PC-3 (cell line): ENCODE data around the gene NUP133. TPM values are rescaled to one million over a fixed set of nuclear protein-coding genes. Genes with fewer than 3 reads are reported as not detected.
A peak's percentile ranks its signal among the peaks of the same experiment; 100 is the strongest.

Source experiments
- ATAC-seq: fragments of 200-7000 bp; cut with Tn5 transposase; 2 replicates; pipeline ENCODE4 v1.9.1; 2020; ENCODE audit warnings: mild to moderate bottlenecking, moderate library complexity
- BruUV-seq: library from RNA; stranded (reverse); fragments of 400-500 nt; replicated peaks from 2 replicates; lab custom pipeline; 2021; lab: Mats Ljungman, UMichigan
- CTCF ChIA-PET: fragments of 300-600 bp; sonication (Branson Sonifier 250); formaldehyde crosslinking; loops from one replicate; lab custom pipeline; 2022; ENCODE audit warnings: antibody characterized with exemption; lab: Charles Lee
- POLR2A ChIA-PET: fragments of 300-600 bp; sonication (Branson Sonifier 250); formaldehyde crosslinking; loops from one replicate; lab custom pipeline; 2022; ENCODE audit warnings: antibody characterized with exemption; ENCODE audit not compliant: unreplicated experiment; lab: Charles Lee
- DNase-seq: peaks from one replicate; pipeline ENCODE4 v3.0.0-alpha.2; 2015
- H2AFZ ChIP-seq: fragments of 300-600 bp; sonication (generic); 2 replicates; pipeline ENCODE4 v1.6.0; 2016; ENCODE audit warnings: antibody characterized with exemption, low read length
- H3F3A ChIP-seq: fragments of 300-600 bp; sonication (generic); one replicate; pipeline ENCODE4 v1.6.0; 2017; ENCODE audit warnings: antibody characterized with exemption, low read length, control low read depth, mild to moderate bottlenecking; ENCODE audit not compliant: unreplicated experiment
- H3K27ac ChIP-seq: fragments of 300-600 bp; sonication (generic); 2 replicates; pipeline ENCODE4 v1.5.1; 2016; ENCODE audit warnings: mild to moderate bottlenecking, low read length
- H3K27me3 ChIP-seq: fragments of 300-600 bp; sonication (generic); 2 replicates; pipeline ENCODE4 v1.6.1; 2016; ENCODE audit warnings: low read length, mixed read lengths
- H3K36me3 ChIP-seq: fragments of 300-600 bp; sonication (generic); 2 replicates; pipeline ENCODE4 v1.6.1; 2016; ENCODE audit warnings: low read depth, mixed run types, low read length, mixed read lengths
- H3K4me1 ChIP-seq: fragments of 300-600 bp; sonication (generic); 2 replicates; pipeline ENCODE4 v1.5.1; 2016; ENCODE audit warnings: low read length; ENCODE audit not compliant: insufficient read depth
- H3K4me2 ChIP-seq: fragments of 300-600 bp; sonication (generic); 2 replicates; pipeline ENCODE4 v1.6.0; 2016; ENCODE audit warnings: low read length
- H3K4me3 ChIP-seq: fragments of 300-600 bp; sonication (generic); 2 replicates; pipeline ENCODE4 v1.5.1; 2016; ENCODE audit warnings: mild to moderate bottlenecking, low read length, mixed read lengths
- H3K79me2 ChIP-seq: fragments of 300-600 bp; sonication (generic); 2 replicates; pipeline ENCODE4 v1.6.1; 2017; ENCODE audit warnings: low read length, mixed read lengths
- H3K9ac ChIP-seq: fragments of 300-600 bp; sonication (generic); 2 replicates; pipeline ENCODE4 v1.6.0; 2016; ENCODE audit warnings: mild to moderate bottlenecking, low read length
- H3K9me2 ChIP-seq: fragments of 300-600 bp; sonication (generic); replicated peaks from 2 replicates; pipeline ENCODE4 v1.6.1; 2016; ENCODE audit warnings: mixed run types, low read length, mixed read lengths
- H3K9me3 ChIP-seq: fragments of 300-600 bp; sonication (generic); 2 replicates; pipeline ENCODE4 v1.6.1; 2016; ENCODE audit warnings: low read length, mixed read lengths
- H4K20me1 ChIP-seq: fragments of 300-600 bp; sonication (generic); 2 replicates; pipeline ENCODE4 v1.6.1; 2016; ENCODE audit warnings: low read length, mixed read lengths
- EZH2 ChIP-seq: fragments of 300-600 bp; sonication (generic); IDR thresholded peaks from one replicate; pipeline ENCODE4 v1.6.1; 2017; ENCODE audit warnings: antibody characterized with exemption, mild to moderate bottlenecking, low read length; ENCODE audit not compliant: unreplicated experiment
- EZH2phosphoT487 ChIP-seq: fragments of 300-600 bp; sonication (generic); IDR thresholded peaks from 2 replicates; pipeline ENCODE4 v1.6.1; 2018; ENCODE audit warnings: mild to moderate bottlenecking, antibody characterized with exemption, low read length, borderline replicate concordance
- intact Hi-C: fragments of 100-400 bp; cut with micrococcal nuclease; formaldehyde crosslinking; loops from 2 replicates; pipeline ENCODE4 v1.9.0; 2023
- total RNA-seq: library from RNA; depleted of rRNA; stranded (reverse); fragments of >200 nt; gene quantifications from 2 replicates; pipeline ENCODE4 v1.2.3, GENCODE V29; 2014
- TF ChIP-seq, protein P1 (sequence below): fragments of 300-600 bp; sonication (generic); conservative IDR thresholded peaks from 2 replicates; pipeline ENCODE4 v1.5.1; 2017; ENCODE audit warnings: antibody characterized with exemption, low read depth, mild to moderate bottlenecking, low read length

The NUP133 gene
- total RNA-seq, 1 experiment from 2014 or later: 63.6 TPM

DNA sequence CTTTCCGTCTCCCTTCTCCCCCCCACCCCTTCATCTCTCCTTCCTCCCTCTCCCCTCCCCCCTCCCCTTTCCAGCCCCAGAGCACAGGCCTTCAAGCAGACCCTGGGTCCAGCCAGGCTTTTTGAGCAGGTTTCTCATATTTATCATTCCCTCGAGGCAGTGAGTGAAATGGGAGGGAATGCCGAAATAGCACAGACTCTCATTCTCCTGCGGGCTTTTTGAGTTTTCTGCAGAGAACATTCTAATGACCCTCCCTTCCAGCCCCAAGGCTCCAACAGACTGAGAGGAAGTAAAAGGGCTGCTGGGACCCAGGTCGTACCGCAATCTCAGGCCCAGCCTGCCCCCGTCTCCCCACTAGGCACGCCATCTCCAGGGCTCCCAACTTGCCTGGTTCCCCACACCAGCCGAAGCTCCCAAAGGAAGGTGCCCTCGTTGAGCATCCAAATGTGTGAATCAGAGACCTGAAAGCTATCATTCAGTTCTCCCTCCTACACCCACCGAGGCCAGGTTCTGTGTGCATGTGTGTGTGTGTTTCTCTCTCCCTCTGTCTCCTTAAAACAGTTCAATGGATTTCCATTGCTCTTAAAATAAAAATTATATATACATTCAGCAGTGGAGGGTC is 96.6 kb downstream of the NUP133 start:
- CTCF ChIA-PET: no interaction called here
- Histone ChIP-seq H3K9me2 (no peaks in the 10 kb centered on the region), H3K9me3 (no peaks in the 10 kb centered on the region), H2AFZ (no peak overlapping the region), H3K4me3 (no peak overlapping the region), H3K79me2 (no peaks in the 10 kb centered on the region), H3K27ac (no peak overlapping the region), H3F3A (no peaks in the 10 kb centered on the region), H3K4me2 (no peak overlapping the region), H4K20me1 (no peaks in the 10 kb centered on the region), H3K36me3 (no peaks in the 10 kb centered on the region), H3K4me1 (peaks cover 8% of the 10 kb centered on the region), H3K27me3 (no peaks in the 10 kb centered on the region), H3K9ac (no peak overlapping the region)
- no TSS peak for BruUV-seq
- DNase-seq: no peak
- no peak for ATAC-seq
- POLR2A ChIA-PET: no interaction called here
- intact Hi-C loops: no loop called here
- TF ChIP-seq, protein P1, sequence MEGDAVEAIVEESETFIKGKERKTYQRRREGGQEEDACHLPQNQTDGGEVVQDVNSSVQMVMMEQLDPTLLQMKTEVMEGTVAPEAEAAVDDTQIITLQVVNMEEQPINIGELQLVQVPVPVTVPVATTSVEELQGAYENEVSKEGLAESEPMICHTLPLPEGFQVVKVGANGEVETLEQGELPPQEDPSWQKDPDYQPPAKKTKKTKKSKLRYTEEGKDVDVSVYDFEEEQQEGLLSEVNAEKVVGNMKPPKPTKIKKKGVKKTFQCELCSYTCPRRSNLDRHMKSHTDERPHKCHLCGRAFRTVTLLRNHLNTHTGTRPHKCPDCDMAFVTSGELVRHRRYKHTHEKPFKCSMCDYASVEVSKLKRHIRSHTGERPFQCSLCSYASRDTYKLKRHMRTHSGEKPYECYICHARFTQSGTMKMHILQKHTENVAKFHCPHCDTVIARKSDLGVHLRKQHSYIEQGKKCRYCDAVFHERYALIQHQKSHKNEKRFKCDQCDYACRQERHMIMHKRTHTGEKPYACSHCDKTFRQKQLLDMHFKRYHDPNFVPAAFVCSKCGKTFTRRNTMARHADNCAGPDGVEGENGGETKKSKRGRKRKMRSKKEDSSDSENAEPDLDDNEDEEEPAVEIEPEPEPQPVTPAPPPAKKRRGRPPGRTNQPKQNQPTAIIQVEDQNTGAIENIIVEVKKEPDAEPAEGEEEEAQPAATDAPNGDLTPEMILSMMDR: no peak
- no peak for TF ChIP-seq EZH2phosphoT487

DNA sequence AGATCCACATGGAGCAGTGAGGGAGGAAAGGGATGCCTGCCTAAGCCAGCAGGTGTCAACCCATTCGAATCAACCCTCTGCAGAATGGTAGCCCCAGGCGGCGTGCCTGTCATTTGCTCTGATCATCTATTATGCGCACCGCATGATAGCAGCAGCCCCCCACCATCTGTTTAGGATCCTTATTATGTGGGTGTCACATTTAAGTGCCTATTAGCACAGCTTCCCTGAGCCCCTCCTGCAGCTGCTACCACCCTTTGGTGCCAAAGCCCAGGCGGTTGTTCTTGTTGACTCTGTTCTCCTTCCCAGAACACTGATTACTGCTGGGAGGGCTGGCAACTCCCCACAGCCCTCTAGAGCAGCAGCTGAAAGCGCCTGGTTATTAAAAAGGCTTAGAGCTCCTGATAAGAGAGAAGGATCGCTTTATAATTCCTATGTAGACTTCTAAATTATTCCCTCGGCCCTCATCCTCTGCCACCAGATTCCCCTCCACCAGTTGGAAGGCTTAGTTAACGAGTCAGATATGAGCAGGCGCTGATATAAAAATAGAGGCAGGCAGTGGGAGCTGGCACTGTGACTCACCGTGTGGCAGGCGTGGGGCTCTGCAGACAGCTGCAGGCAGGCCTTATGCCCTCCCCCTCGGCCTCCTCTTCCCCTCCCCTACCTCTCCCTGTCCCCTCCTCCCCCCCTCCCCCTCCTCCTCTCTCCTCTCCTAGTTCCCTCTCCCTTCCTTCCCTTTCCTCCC is 97.3 kb downstream of the NUP133 start:
- DNase-seq: peak; percentile 72
- ChIA-PET CTCF (no interaction called here), POLR2A (no interaction called here)
- Histone ChIP-seq H3K36me3 (no peaks in the 10 kb centered on the region), H3K9ac (no peak overlapping the region), H3K9me3 (no peaks in the 10 kb centered on the region), H3K27ac (no peak overlapping the region), H3K27me3 (no peaks in the 10 kb centered on the region), H3K9me2 (no peaks in the 10 kb centered on the region), H3K4me1 (peaks cover 8% of the 10 kb centered on the region), H4K20me1 (no peaks in the 10 kb centered on the region), H2AFZ (0 out of 2 replicates have a peak overlapping the region, but pooled peaks have one; percentile 37), H3K79me2 (no peaks in the 10 kb centered on the region), H3F3A (no peaks in the 10 kb centered on the region), H3K4me3 (no peak overlapping the region), H3K4me2 (peak overlapping the region; percentile 45)
- peak; percentile 97 for ATAC-seq
- intact Hi-C loops: no loop called here
- BruUV-seq: no TSS peak
- TF ChIP-seq EZH2phosphoT487 (no peak), EZH2 (no peak)
- TF ChIP-seq, protein P1: no peak

GRCh38 chr1:229410370-229410691 is 97.8 kb downstream of the NUP133 start:
- Histone ChIP-seq H4K20me1 (no peaks in the 10 kb centered on the region), H3K9ac (no peak overlapping the region), H2AFZ (no peak overlapping the region), H3K4me2 (0 out of 2 replicates have a peak overlapping the region, but pooled peaks have one; percentile 45), H3K9me2 (no peaks in the 10 kb centered on the region), H3K27me3 (no peaks in the 10 kb centered on the region), H3F3A (no peaks in the 10 kb centered on the region), H3K36me3 (no peaks in the 10 kb centered on the region), H3K4me1 (peaks cover 8% of the 10 kb centered on the region), H3K79me2 (no peaks in the 10 kb centered on the region), H3K27ac (no peak overlapping the region), H3K9me3 (no peaks in the 10 kb centered on the region), H3K4me3 (no peak overlapping the region)
- POLR2A ChIA-PET: no interaction called here
- BruUV-seq: no TSS peak
- TF ChIP-seq, protein P1: no peak
- TF ChIP-seq EZH2: no peak
- no peak for TF ChIP-seq EZH2phosphoT487
- DNase-seq (no peak), ATAC-seq (no peak)
- intact Hi-C loops: no loop called here
- CTCF ChIA-PET: no interaction called here
